A673 (cell line): ENCODE results near the gene KRTAP22-2. TPM values are rescaled to one million over a fixed set of nuclear protein-coding genes. Genes with fewer than 3 reads are reported as not detected.

Experiments
- BruUV-seq: library from RNA; stranded (reverse); fragments of 400-500 nt; replicated peaks from 2 replicates; lab custom pipeline; 2021; lab: Mats Ljungman, UMichigan
- CTCF ChIA-PET: fragments of 300-600 bp; sonication (Branson Sonifier 250); formaldehyde crosslinking; loops from one replicate; lab custom pipeline; 2022; ENCODE audit warnings: antibody characterized with exemption; lab: Charles Lee
- POLR2A ChIA-PET: fragments of 300-600 bp; sonication (Branson Sonifier 250); formaldehyde crosslinking; loops from one replicate; lab custom pipeline; 2022; ENCODE audit warnings: antibody characterized with exemption; ENCODE audit not compliant: low non-redundant PET; lab: Charles Lee
- DNase-seq: peaks from one replicate; pipeline ENCODE4 v3.0.0-alpha.2; 2015; ENCODE audit warnings: low spot score
- H3K27ac ChIP-seq: fragments of 200-600 bp; sonication (generic); 2 replicates; pipeline ENCODE4 v1.5.1; 2016; ENCODE audit warnings: mixed run types, low read depth, mild to moderate bottlenecking, mixed read lengths, antibody characterized with exemption, low read length; ENCODE audit not compliant: poor library complexity, severe bottlenecking
- H3K27me3 ChIP-seq: fragments of 200-600 bp; sonication (generic); replicated peaks from 2 replicates; pipeline ENCODE4 v1.6.1; 2017; ENCODE audit warnings: mixed run types, low read depth, mild to moderate bottlenecking, mixed read lengths, antibody characterized with exemption, low read length; ENCODE audit not compliant: insufficient read depth, poor library complexity
- H3K36me3 ChIP-seq: fragments of 200-600 bp; sonication (generic); 2 replicates; pipeline ENCODE4 v1.6.1; 2016; ENCODE audit warnings: mixed run types, mild to moderate bottlenecking, mixed read lengths, antibody characterized with exemption, low read length; ENCODE audit not compliant: insufficient read depth, poor library complexity, severe bottlenecking
- H3K4me1 ChIP-seq: fragments of 200-600 bp; sonication (generic); 2 replicates; pipeline ENCODE4 v1.6.1; 2017; ENCODE audit warnings: mixed run types, mild to moderate bottlenecking, mixed read lengths, antibody characterized with exemption, low read length; ENCODE audit not compliant: insufficient read depth, poor library complexity, severe bottlenecking
- H3K4me3 ChIP-seq: fragments of 200-600 bp; sonication (generic); 2 replicates; pipeline ENCODE4 v1.5.1; 2016; ENCODE audit warnings: low read depth, mixed run types, mild to moderate bottlenecking, mixed read lengths, low read length; ENCODE audit not compliant: poor library complexity, severe bottlenecking
- H3K9me3 ChIP-seq: fragments of 200-600 bp; sonication (generic); 2 replicates; pipeline ENCODE4 v1.6.1; 2016; ENCODE audit warnings: mixed run types, low read depth, mild to moderate bottlenecking, mixed read lengths, antibody characterized with exemption, low read length; ENCODE audit not compliant: poor library complexity, severe bottlenecking
- CTCF ChIP-seq: fragments of 300-800, 200-600 bp; sonication (generic); conservative IDR thresholded peaks from 2 replicates; pipeline ENCODE4 v1.5.1; 2017; ENCODE audit warnings: low read depth, mild to moderate bottlenecking, antibody characterized with exemption, low read length, moderate library complexity, mixed read lengths
- EZH2 ChIP-seq: fragments of 200-600 bp; sonication (generic); IDR thresholded peaks from 2 replicates; pipeline ENCODE4 v1.6.1; 2017; ENCODE audit warnings: borderline replicate concordance, low read depth, mild to moderate bottlenecking, mixed read lengths, antibody characterized with exemption, low read length; ENCODE audit not compliant: poor library complexity, severe bottlenecking
- intact Hi-C: fragments of 100-400 bp; cut with micrococcal nuclease; formaldehyde crosslinking; loops from one replicate; pipeline ENCODE4 v1.10.0; 2022; ENCODE audit not compliant: unreplicated experiment
- total RNA-seq: library from RNA; stranded (reverse); gene quantifications from 2 replicates; pipeline ENCODE4 v1.2.3, GENCODE V29; 2021

The KRTAP22-2 gene
- total RNA-seq, 1 experiment from 2014 or later = not detected

GRCh38 chr21:30623362-30623761 is 33.2 kb upstream of the KRTAP22-2 start:
- no TSS peak for BruUV-seq
- Histone ChIP-seq H3K36me3 (no peaks in the 10 kb centered on the region), H3K27ac (no peak overlapping the region), H3K27me3 (no peaks in the 10 kb centered on the region), H3K9me3 (no peaks in the 10 kb centered on the region), H3K4me3 (no peak overlapping the region), H3K4me1 (no peaks in the 10 kb centered on the region)
- TF ChIP-seq CTCF (no peak), EZH2 (no peak)
- CTCF ChIA-PET = no interaction called here
- no peak for DNase-seq
- intact Hi-C loops = no loop called here
- POLR2A ChIA-PET = no interaction called here

GRCh38 chr21:30620522-30620921 is 30.3 kb upstream of the KRTAP22-2 start, which contains the start of gene KRTAP20-4:
TSS of gene KRTAP20-4 (plus strand) at chr21:30620627.
- no peak for DNase-seq
- no peak for TF ChIP-seq EZH2
- TF ChIP-seq CTCF = no peak
- BruUV-seq = no TSS peak
- CTCF ChIA-PET = no interaction called here
- H3K27ac ChIP-seq = no peak within 1 kb of the TSS
- no peaks in the 10 kb centered on the region for H3K9me3 ChIP-seq
- intact Hi-C loops = no loop called here
- no peaks in the 10 kb centered on the region for H3K36me3 ChIP-seq
- POLR2A ChIA-PET = no interaction called here
- H3K4me1 ChIP-seq = no peaks in the 10 kb centered on the region
- H3K4me3 ChIP-seq = no peak within 1 kb of the TSS
- H3K27me3 ChIP-seq = no peaks in the 10 kb centered on the region

GRCh38 chr21:30620080-30620479 is 29.9 kb upstream of the KRTAP22-2 start:
- no peaks in the 10 kb centered on the region for H3K9me3 ChIP-seq
- ChIA-PET CTCF (no interaction called here), POLR2A (no interaction called here)
- H3K36me3 ChIP-seq = no peaks in the 10 kb centered on the region
- no peak for TF ChIP-seq EZH2
- TF ChIP-seq CTCF = no peak
- no peak overlapping the region for H3K4me3 ChIP-seq
- BruUV-seq = no TSS peak
- no peak for DNase-seq
- no peaks in the 10 kb centered on the region for H3K27me3 ChIP-seq
- H3K27ac ChIP-seq = no peak overlapping the region
- intact Hi-C loops = no loop called here
- no peaks in the 10 kb centered on the region for H3K4me1 ChIP-seq
